ENCODE data around the gene RHBDL1. TPM values are rescaled to one million over a fixed set of nuclear protein-coding genes. Genes with fewer than 3 reads are reported as not detected.

The RHBDL1 gene
- total RNA-seq, 2 donors from 2014 or later = 2.9 to 5.4 TPM

GRCh38 chr16:644556-644955 lies 30.9 kb upstream of the RHBDL1 start:
- Mint-ChIP-seq H3K9me3 (no peaks in the 10 kb centered on the region), H3K4me3 (peak overlapping the region; percentile 72), H3K36me3 (ENCODE audit: low read depth) (peaks cover 11% of the 10 kb centered on the region), H3K27me3 (no peaks in the 10 kb centered on the region), H3K4me1 (peaks cover 8% of the 10 kb centered on the region), H3K27ac (no peak overlapping the region)
- ATAC-seq (replicated peaks) = no peak

DNA sequence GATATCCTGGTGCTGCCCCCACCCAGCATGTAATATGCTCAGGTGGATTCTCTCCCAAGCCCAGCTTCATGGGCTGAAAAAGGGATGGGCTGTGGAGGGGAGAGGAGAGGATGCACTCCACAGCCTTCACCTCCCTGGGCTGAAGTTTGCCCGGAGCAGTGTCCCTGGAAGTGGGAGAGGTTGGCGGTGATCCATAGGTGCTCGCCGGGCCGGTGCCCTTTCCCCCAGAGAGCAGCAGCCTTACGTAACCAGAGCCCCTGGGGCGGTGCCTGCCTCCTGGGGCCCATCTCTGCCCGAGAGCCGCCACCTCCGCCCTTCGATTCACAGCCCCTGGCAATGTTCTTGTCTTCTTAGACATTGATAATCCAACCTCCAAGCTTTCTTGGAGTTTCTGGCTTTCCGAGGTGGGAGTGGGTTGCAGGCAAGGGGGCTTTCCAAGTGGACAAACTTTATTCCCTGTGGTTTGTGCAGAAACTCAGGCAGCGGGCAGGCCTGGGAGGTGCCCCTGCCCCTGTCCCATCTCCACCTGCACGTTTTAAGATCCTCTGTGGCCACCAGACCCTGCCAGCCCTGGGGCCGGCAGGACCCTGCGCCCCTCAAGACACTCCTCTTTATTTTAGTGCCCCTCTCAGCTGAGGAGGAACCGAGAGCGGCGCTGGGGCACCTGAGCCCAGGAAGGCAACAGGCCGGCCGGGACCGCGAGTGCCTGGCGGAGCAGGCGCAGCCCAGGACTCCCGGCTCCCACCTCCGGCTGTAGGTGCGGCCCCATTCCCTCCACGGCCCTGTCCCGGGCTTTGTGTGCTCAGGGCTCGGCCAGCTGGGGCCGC lies 29.4 kb upstream of the RHBDL1 start:
- Mint-ChIP-seq H3K9me3 (no peaks in the 10 kb centered on the region), H3K36me3 (ENCODE audit: low read depth) (peaks cover 11% of the 10 kb centered on the region), H3K27ac (no peak overlapping the region), H3K27me3 (no peaks in the 10 kb centered on the region), H3K4me3 (no peak overlapping the region), H3K4me1 (peaks cover 8% of the 10 kb centered on the region)
- ATAC-seq (replicated peaks) = no peak

DNA sequence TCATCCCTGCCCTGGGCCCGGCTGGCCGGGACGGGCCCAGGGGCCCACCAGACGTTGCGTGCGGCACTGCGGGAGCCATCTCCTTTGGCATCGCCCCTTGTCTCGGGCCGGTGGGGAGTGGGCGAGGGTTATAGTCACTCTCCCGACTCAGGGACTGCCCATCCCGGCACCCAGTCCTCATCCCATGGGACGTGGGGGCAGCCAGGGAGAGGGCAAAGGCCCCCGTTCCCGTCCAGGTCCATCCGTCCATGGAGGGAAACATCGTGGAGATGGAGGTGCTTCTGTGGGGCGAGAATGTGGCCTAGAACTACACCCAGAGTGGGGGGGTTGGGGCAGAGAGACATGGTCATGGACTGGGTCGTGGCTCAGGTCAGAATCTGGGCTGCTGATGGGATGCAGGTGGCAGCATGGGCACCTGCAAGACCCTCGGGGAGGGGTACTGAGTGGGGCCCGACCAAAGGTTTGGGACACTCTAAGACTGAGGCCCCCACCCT lies 28.7 kb upstream of the RHBDL1 start:
- Mint-ChIP-seq H3K4me1 (peaks cover 8% of the 10 kb centered on the region), H3K36me3 (ENCODE audit: low read depth) (peaks cover 11% of the 10 kb centered on the region), H3K9me3 (no peaks in the 10 kb centered on the region), H3K27ac (no peak overlapping the region), H3K4me3 (no peak overlapping the region), H3K27me3 (no peaks in the 10 kb centered on the region)
- no peak for ATAC-seq (replicated peaks)

GRCh38 chr16:647173-647902 lies 28.1 kb upstream of the RHBDL1 start:
- peaks cover 8% of the 10 kb centered on the region for H3K4me1 Mint-ChIP-seq
- no peak for ATAC-seq (replicated peaks)
- peaks cover 11% of the 10 kb centered on the region for H3K36me3 Mint-ChIP-seq (ENCODE audit: low read depth)
- H3K27me3 Mint-ChIP-seq = no peaks in the 10 kb centered on the region
- no peak overlapping the region for H3K27ac Mint-ChIP-seq
- H3K4me3 Mint-ChIP-seq = peak overlapping the region; percentile 73
- no peaks in the 10 kb centered on the region for H3K9me3 Mint-ChIP-seq

DNA sequence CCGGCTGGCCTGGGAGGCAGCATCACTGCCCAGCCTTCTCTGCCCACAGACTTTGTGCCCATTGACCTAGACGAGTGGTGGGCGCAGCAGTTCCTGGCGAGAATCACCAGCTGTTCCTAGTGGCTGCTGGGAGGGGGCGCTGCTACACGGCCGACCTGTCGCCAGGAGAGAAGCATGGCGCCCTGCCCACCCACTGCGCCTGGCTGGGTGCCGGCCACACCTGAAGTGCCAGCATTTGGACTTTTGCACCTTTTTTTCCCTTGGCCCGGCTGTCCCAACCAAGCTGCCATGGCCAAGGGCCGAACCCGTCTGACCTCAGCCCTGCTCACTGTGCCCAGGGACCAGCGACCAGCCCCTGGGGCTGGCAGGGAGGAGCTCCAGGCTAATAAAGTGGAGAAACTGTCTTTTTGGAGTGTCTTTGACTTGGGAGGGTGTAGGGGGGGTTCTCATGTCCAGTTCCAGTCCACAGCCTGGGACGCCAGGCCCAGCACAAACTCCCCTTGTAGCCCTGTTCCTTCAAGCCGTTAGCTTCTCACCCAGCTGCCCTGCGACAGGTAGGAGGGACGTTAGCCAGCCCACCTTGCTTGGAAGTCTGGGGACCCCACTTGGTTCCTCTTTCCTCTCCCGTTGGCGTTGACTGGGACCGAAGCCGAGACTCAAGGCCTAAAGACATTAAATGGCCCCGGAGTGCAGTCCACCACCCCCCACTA lies 27.2 kb upstream of the RHBDL1 start:
- Mint-ChIP-seq H3K9me3 (no peaks in the 10 kb centered on the region), H3K36me3 (ENCODE audit: low read depth) (peaks cover 11% of the 10 kb centered on the region), H3K27me3 (no peaks in the 10 kb centered on the region), H3K27ac (peak overlapping the region; percentile 46), H3K4me1 (peaks cover 8% of the 10 kb centered on the region), H3K4me3 (peak overlapping the region; percentile 73)
- peak; percentile 22 for ATAC-seq (replicated peaks)

GRCh38 chr16:648781-649589 lies 26.5 kb upstream of the RHBDL1 start, which contains the start of gene WDR90:
Gene WDR90 (plus strand): TSS chr16:649365. CDS start chr16:649417, 52 bp downstream.
- peak within 1 kb of the TSS; percentile 46 for H3K27ac Mint-ChIP-seq
- no peaks in the 10 kb centered on the region for H3K27me3 Mint-ChIP-seq

DNA sequence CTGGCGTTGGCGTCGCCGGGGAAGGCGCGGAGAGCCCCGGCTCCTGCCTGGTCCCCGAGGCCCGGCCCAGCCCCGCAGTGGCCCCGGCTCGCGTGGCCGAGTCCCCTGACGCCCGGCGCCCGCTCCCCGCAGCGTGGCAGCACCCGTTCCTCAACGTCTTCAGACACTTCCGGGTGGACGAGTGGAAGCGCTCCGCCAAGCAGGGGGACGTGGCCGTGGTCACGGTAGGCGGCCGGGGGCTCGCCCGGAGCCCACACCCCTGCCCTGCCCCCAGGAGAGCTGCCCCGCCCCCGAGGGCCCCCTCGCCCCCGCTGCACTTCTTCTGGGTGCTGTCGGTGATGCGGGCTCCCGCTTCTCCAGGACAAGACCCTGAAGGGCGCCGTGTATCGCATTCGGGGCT lies 25.8 kb upstream of the RHBDL1 start:
- Mint-ChIP-seq H3K4me1 (peaks cover under 1% of the 10 kb centered on the region), H3K9me3 (no peaks in the 10 kb centered on the region), H3K27me3 (no peaks in the 10 kb centered on the region), H3K4me3 (peak overlapping the region; percentile 62), H3K36me3 (ENCODE audit: low read depth) (no peaks in the 10 kb centered on the region), H3K27ac (no peak overlapping the region)
- peak; percentile 27 for ATAC-seq (replicated peaks)

More at GRCh38 chr16:648781-649589, 26.5 kb upstream of the RHBDL1 start, which contains the start of gene WDR90:
- Mint-ChIP-seq H3K36me3 (ENCODE audit: low read depth) (peaks cover 6% of the 10 kb centered on the region), H3K4me3 (peak within 1 kb of the TSS; percentile 73), H3K9me3 (no peaks in the 10 kb centered on the region), H3K4me1 (peaks cover 7% of the 10 kb centered on the region)
- peak; percentile 97 for ATAC-seq (replicated peaks)

DNA sequence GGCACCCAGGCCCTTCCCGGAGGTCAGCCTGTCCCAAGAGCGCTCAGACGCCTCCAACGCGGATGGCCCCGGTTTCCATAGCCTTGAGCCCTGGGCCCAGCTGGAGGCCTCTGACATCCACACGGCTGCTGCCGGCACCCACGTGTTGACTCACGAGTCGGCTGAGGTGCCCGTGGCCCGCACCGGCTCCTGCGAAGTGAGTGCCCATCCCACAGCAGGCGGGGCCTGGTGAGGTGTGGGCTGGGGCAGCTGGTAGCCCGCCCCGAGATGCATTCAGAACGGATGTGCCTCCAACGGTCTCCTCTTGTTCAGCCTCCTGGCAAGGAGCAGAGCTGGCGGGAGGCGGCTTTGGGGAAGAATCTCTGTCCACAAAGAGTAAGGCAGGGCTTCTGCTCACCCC lies 23.6 kb upstream of the RHBDL1 start:
- Mint-ChIP-seq H3K27me3 (no peaks in the 10 kb centered on the region), H3K9me3 (no peaks in the 10 kb centered on the region), H3K27ac (no peak overlapping the region), H3K4me1 (no peaks in the 10 kb centered on the region), H3K36me3 (ENCODE audit: low read depth) (no peaks in the 10 kb centered on the region), H3K4me3 (no peak overlapping the region)
- ATAC-seq (replicated peaks) = no peak

- Mint-ChIP-seq H3K4me1 (no peaks in the 10 kb centered on the region), H3K9me3 (no peaks in the 10 kb centered on the region), H3K36me3 (ENCODE audit: low read depth) (no peaks in the 10 kb centered on the region), H3K27me3 (no peaks in the 10 kb centered on the region), H3K27ac (no peak overlapping the region), H3K4me3 (no peak overlapping the region)
- ATAC-seq (replicated peaks) = no peak
Observed at GRCh38 chr16:652454-653305, 22.8 kb upstream of the RHBDL1 start.

GRCh38 chr16:654034-654433 lies 21.4 kb upstream of the RHBDL1 start:
- no peaks in the 10 kb centered on the region for H3K27me3 Mint-ChIP-seq
- ATAC-seq (replicated peaks) = no peak
- no peaks in the 10 kb centered on the region for H3K9me3 Mint-ChIP-seq
- H3K4me3 Mint-ChIP-seq = no peak overlapping the region
- H3K27ac Mint-ChIP-seq = no peak overlapping the region
- H3K4me1 Mint-ChIP-seq = no peaks in the 10 kb centered on the region
- H3K36me3 Mint-ChIP-seq (ENCODE audit: low read depth) = no peaks in the 10 kb centered on the region

- no peak for ATAC-seq (replicated peaks)
- Mint-ChIP-seq H3K27ac (no peak overlapping the region), H3K9me3 (no peaks in the 10 kb centered on the region)
Observed at GRCh38 chr16:657487-657886, 18.0 kb upstream of the RHBDL1 start.

DNA sequence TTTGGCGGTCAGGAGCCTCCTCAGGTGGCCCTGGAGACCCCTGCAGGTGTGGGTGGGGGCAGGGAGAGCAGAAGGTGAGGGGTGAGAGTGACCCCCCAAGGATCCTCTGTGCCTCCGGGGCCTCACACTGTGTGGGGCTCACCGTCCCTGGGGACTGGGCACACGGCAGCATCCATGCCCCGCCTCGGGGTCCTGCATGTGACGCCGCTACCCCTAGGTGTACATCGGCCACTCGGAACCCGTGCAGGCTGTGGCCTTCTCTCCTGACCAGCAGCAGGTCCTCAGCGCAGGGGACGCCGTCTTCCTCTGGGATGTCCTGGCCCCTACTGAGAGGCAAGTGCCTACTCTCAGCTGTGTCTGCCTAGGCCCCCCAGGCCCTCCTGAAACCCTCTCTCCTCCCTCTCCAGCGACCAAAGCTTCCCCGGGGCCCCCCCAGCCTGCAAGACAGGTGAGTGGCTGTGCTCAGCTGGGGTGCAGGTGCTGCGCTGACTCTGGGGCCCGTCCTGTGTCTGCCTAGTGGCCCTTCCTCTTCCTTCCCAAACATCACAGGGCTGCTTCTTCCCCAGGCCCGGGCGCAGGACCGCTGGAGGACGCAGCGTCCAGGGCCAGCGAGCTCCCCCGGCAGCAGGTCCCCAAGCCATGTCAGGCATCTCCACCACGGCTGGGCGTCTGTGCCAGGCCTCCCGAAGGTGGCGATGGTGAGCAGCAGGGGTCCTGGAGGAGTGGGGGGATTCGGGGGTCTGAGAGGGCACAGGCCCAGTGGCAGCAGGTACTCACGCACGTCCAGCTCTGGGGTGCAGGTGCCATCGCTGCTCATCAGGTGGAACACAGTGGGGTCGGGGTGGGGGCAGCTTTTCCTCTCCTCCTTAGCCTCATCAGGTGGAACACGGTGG lies 16.5 kb upstream of the RHBDL1 start:
- no peaks in the 10 kb centered on the region for H3K4me1 Mint-ChIP-seq
- H3K27me3 Mint-ChIP-seq = no peaks in the 10 kb centered on the region
- no peak overlapping the region for H3K27ac Mint-ChIP-seq
- H3K9me3 Mint-ChIP-seq = no peaks in the 10 kb centered on the region
- H3K4me3 Mint-ChIP-seq = no peak overlapping the region
- H3K36me3 Mint-ChIP-seq (ENCODE audit: low read depth) = no peaks in the 10 kb centered on the region
- no peak for ATAC-seq (replicated peaks)

More at GRCh38 chr16:657487-657886, 18.0 kb upstream of the RHBDL1 start:
- Mint-ChIP-seq H3K27me3 (no peaks in the 10 kb centered on the region), H3K4me3 (no peak overlapping the region), H3K36me3 (ENCODE audit: low read depth) (no peaks in the 10 kb centered on the region), H3K4me1 (no peaks in the 10 kb centered on the region)
